Measurements from ENCODE around the gene DENND4A.

Gene DENND4A

DNA sequence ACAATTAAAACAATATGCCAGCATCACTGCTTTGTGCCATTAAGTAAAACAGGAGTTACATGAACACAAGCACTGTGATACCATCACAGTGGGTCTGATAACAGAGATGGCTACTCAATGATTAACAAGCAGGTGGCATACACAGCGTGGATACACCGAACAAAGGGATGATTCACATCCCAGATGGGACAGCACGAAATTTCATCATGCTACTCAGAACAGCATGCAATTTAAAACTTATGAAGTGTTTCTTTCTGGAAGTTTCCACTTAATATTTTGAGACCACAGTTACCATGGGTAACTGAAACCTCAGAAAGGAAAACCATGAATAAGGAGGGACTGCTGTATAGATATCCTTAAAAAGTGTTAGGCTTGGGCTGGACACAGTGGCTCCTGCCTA is 125.8 kb downstream of the DENND4A start:
- DNase-seq (ENCODE audit: low read depth in 2 of 2): no peak

DNA sequence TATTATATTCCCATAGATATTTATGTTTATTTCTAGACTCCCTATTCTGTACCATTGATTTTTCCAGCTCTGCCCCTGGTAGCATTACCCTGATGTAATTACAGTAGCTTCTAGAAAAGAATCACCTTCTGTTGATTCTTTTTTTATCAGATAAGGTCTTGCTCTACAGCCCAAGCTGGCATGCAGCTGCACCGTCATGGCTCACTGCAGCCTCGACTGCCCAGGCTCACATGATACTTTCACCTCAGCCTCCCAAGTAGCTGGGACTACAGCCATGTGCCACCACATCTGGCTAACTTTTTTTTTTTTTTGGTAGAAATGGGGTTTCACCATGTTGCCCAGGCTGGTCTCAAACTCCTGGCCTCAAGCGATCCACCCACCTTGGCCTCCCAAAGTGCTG is 128.6 kb downstream of the DENND4A start:
- DNase-seq (ENCODE audit: low read depth in 2 of 2): no peak

DNA sequence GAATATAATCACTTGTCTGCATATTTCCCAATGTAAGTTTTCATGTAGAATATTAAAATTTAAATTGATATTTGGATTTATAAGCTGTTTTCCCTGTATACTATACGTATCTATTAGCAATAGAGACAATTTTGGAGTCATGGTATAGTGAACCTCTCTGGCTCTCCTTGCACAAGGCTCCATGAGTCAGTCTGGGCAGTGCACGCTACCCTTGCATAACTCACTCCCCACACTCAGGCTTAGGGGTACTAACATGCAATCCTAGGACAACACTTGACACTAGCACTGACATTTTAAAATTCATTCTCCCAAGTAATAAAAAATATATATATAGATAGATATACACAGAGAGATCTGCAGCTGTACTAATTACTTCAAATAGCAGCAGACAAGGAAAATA is 131.2 kb downstream of the DENND4A start:
- no peak for DNase-seq (ENCODE audit: low read depth in 2 of 2)

DNA sequence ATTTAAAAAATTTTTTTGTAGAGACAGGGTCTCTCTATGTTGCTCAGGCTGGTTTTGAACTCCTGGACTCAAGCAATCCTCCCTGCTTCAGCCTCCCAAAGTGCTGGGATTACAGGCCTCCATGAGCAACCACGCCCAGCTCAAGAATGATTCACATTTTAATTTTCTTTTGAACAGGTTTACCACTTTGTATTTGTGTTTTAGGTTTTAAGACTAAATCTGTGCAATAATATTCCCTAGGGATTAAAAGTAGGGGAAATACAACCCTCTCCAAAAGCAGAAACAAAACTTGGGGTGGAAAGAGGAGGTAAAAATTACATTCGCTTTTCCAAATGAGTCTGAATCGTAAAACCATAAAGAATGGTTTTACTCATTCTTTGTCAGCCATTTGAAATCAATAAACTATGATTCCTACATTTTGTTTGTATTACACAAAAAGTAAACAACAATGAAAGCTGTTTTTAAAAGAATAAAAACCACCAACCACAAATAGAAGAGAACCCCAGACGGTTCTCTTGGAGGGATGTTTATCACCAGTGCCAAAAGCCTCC is 132.5 kb downstream of the DENND4A start:
- DNase-seq (ENCODE audit: low read depth in 2 of 2): no peak

DNA sequence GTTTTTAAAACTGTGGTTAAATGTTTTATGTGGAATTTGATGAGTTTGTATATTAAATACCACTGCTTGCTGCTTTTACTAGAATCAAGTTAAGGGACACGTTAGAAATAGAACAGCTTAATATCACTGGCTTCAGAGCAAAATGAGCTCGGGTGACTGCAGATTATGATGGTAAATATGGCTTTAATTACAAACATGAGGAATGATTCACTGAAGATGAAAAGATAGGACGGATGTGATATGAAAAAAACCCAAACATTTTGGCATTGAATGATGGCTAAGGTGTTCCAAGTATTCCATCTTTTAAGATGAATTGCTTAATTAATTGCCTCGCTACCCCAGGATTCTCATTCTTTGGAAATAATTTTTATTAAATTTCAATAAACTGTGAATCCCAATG is 136.6 kb downstream of the DENND4A start:
- DNase-seq (ENCODE audit: low read depth in 2 of 2): no peak

DNA sequence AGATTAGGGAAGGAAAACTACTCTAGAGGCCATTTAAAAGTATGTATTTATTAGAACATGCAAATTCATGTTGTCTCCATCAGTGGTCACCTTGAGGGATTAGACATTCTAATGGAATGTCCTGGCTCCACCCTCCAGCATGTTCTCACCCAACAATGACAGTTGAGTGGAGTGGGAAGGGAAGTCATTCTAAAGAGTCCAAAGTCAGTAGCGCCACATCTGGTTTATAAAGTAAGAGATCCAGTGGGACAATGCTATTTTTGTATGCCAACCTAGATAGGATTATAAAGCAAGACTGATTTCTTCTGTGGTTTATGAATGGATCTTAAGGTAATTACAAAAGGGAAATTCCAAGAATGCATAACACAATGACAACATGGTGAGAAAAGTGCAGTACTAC is 137.1 kb downstream of the DENND4A start:
- DNase-seq (ENCODE audit: low read depth in 2 of 2): no peak

DNA sequence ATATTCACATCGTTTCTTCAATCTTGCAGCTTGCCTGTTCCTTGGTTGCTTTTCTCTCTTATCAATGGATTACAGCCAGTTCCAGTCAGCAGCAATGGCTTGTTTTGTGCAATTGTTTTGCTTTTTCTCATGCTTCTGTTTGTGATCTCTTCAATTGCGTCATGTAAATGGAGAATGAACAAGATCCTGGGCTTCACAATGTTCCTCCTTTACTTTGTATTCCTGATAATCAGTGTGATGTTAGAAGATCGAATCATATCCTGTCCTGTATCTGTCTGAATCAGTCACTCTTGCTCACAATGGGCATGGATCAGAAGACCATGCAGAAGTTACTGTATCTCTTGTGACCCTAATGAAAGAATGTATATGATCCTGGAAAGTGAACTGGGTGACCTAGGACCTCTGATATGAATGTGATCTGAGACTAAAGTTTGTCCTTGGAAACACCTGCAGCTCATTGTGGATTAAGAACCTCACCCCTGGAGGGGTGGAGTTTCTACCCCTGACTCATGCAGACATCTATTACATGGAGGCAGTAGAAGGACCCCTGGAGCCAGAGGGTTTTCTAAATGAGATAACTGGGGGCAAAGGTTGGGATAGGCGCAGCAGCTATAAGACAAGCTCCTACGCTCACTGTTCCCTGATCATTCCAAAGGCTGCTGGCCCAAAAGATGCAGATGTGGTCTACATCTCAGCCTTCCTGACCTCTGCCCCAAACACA is 138.1 kb downstream of the DENND4A start:
- no peak for DNase-seq (ENCODE audit: low read depth in 2 of 2)

DNA sequence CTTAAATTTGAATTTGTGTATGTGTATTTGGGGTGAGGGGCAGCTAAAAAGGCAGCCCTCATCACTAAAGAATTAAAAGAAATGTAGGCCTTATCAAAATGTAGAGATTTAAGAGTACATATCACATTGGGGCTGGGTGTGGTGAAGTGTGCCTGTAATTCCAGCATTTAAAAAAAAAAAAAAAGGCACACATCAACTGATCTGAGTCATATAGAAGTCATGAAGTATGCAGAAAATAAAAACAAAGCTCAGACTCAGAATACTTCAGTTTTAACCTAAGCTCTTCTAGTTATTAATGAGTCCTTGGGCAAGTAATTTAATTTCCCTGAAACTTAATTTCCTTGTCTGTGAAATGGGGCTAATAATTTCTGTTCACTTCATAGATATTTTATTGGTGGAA is 138.8 kb downstream of the DENND4A start:
- no peak for DNase-seq (ENCODE audit: low read depth in 2 of 2)

DNA sequence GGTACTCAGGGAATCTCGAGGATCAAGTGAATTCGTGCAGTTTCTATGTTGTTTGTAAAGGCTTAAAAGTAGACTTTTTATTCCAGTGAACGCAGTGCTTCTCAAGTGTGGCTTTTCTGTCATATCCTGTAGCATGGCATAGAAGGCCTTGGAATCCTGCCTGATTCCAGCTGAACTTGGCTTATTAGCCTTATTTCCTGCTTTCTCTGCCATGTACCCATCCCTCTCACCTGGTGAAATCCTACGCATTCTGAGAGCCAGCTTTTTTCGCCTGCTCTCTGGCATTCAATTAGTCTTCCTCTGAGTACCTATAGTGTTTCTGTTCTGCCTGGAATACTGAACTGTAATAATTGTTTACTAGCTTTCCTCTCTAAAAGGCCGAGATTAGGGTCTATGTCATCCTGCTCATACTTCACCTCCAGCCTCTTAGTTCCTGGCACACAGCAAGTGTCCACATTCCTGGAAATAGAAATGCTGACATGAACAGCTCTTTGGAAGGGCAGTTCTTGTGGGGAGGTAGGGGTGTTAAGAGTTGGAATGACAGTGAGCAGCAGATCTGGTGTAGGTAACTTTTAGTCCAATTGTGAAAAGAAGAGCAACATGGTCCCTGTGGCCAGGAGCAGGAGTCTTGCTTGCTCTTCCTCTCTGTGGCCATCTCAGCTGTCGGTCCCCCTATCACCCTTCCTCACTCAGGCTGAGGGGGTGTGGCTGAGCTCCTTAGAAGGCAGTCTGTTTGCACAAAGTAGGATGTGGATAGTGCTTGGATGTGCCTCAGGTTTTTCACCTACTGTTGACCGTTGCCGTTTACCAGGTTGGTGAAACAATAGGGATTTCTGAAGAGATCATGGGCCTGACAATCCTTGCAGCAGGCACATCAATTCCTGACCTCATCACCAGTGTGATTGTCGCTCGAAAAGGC is 140.0 kb downstream of the DENND4A start:
- DNase-seq (ENCODE audit: low read depth in 2 of 2): no peak

DNA sequence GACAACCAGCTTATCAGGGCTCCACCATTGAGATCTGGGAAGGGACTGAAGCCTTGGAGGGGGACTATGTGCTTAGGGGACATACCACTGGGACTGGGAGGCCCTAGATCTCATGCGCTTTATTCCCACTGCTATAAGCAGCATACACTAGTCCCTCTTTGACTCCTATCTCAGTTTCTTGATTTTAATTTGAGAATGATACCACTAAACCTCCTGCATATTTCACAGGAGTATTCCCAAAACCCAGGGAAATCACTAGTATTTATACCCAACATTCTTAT is 141.1 kb downstream of the DENND4A start:
- DNase-seq (ENCODE audit: low read depth in 2 of 2): no peak

DNA sequence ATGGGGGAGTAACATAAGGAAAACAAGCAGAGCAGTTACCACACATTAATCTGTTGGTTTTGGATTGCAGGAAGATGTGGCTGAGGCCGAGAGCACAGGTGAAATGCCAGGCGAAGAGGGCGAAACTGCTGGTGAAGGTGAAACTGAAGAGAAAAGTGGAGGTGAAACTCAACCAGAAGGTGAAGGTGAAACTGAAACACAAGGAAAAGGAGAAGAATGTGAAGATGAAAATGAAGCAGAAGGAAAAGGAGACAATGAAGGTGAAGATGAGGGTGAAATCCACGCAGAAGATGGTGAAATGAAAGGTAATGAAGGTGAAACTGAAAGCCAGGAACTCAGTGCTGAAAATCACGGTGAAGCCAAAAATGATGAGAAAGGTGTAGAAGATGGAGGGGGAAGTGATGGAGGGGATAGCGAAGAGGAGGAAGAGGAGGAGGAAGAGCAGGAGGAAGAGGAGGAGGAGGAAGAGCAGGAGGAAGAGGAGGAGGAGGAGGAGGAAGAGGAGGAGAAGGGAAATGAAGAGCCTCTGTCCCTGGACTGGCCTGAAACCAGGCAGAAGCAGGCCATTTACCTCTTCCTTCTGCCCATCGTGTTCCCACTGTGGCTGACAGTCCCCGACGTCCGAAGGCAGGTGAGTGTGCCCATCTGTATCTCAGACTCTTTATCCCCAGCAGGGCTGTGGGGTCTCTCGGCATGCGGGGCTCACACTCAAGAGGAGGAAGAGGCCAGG is 141.6 kb downstream of the DENND4A start:
- no peak for DNase-seq (ENCODE audit: low read depth in 2 of 2)

DNA sequence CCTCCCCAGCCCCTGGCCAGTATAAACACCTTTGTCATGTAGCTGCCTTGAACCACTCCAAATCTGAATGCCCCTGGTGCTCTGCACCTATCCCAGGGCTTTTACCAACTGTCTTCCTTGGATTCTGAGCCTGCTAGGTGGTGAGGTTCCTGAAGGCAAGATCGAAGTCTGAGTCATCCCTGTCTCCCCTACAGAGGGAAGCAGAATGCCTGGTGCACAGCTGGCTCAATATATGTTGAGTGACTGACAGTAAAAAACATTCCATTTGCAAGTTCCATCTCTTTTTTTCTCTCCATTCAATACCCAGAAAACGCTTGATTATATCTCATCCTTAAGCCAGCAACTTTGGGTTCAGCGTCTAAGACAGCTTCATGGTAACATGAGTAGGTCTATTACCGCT is 145.6 kb downstream of the DENND4A start:
- no peak for DNase-seq (ENCODE audit: low read depth in 2 of 2)

DNA sequence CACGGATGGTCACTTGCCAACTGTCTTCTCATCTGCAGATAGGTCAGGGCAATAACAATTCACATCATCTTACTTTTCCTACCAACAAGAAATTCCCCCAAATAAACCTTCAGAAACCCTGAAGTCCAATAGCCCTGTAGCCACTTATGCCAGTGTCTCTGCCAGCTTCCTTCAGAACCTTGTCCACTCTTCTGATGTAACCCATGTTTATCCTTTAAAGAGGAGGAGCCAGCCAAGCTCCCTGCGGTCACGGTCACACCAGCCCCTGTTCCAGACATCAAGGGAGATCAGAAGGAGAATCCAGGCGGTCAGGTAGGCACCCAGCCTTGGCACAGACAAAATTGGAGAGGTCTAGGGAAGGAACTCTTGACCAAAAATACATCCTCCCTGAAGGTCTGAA is 146.7 kb downstream of the DENND4A start:
- no peak for DNase-seq (ENCODE audit: low read depth in 2 of 2)

DNA sequence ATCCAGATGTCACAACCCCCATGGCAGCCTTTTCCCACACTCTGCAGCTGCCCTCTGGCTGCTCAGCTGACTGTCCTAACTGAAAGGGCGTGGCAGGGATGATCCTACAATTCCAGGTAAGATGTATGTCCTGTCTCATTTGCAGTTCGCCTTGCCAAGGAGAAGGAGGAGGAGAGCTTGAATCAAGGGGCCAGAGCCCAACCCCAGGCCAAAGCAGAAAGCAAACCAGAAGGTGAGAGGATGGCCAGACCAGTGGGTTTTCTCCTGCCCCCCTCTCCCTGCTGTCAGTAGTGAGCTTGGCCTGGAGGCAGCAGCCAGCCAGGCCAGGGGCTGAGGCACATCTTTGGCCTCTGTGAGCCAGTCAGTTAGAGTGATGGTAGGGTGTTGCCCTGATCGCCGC is 147.8 kb downstream of the DENND4A start:
- no peak for DNase-seq (ENCODE audit: low read depth in 2 of 2)

DNA sequence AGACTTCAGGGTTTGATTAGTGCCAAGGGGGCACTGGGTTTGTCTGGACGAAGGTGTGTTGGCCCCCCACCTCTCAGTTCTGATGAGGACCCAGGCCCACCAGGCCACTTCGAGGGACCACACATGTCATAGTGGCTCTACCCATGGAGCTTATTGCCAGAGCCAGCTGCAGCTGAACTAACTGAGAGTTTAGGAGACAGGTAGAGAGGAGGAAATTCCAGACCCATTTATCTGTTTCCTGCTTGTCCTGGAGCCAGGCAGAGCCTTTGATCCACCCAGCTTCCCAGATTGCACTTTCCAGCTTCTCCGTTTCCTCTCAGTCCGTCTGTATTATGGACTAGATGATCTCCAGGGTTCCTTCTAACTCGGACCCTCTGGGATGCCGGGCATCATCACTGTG is 149.5 kb downstream of the DENND4A start:
- DNase-seq (ENCODE audit: low read depth in 2 of 2): no peak

DNA sequence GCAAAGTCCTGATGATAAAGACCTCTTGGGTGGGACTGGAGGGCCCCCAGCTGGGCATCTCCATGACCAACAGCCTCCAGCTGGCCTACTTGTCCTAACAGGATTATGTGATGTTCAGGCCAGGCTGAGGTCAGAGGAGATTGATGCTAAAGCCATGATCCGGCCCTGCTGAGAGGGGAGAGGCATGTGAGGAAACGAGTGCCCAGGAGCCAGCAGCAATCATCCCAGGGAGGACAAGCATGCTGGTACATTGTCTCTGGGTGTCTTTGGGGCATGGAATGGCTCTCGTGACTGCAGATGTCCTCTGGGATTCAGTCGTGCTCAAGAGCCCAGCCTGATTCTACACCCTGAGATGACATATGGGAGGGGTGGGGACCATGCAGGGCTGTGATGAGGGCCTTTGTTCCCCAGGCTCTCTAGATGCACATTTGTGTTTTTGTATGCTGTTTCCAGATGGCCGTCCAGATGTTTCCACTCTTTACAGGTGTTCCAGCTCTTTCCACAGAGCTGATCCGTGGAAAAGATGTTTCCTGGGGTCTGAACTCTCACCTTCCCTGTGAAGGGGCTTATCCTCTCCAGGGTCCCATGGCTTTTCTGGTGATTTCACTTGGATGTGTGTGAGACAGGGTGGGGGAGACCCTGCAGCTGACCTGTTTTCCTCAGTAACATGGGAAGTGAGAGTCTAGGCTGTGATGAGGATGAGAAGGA is 150.2 kb downstream of the DENND4A start:
- DNase-seq (ENCODE audit: low read depth in 2 of 2): no peak

DNA sequence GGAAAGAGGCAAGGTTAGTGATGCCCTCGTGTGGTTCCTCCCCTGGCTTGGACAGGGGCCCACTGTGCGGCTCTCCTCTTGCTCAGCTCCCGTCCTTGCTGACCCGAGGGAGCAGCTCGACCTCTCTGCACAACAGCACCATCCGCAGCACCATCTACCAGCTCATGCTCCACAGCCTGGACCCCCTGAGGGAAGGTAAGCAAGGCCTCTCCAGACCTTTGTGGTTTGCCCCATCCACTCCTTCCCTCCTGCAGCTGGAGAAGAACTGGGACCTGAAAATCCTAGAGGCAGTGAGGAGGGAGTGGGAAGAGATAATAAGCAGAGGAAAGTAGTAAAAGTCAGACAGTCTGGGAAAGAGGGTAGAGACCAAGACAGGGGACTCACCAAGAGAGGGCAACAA is 152.6 kb downstream of the DENND4A start:
- no peak for DNase-seq (ENCODE audit: low read depth in 2 of 2)

DNA sequence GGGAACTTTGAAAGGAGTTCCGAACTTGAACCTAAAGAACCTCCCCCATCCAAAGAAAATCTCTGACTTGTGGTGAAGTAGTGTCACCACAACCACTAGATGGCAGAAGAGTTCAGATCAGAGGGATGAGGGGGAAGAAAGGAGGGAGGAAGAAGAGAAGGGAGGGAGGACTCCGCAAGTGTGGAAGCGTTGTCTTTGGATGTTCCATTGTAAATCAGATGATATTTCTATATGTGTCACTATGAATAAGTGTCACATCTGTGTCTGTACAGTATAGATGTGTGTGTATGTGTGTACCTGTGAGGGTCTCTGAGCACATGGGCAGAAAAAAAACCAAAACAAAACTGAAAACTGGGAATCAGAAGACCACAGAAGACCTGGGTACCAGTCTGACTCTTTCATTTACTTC is 153.4 kb downstream of the DENND4A start:
- no peak for DNase-seq (ENCODE audit: low read depth in 2 of 2)

DNA sequence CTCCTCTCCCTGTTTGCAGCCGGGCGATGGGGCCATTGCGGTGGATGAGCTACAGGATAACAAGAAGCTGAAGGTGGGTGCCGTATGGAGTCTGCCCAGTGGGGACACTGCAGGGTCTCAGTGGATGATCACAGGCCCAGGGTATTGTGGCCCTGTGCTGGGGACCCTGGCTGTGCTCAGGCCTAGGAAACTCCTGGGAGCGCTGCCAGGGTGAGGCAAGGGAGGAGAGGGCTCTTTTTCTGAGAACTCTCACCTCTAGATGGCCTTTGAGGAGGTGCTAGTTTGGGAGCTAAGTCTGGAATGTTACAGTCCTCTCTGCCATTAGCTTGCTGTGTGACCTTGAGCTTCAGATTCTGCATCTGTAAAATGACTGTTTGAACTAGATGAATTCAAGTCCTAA is 154.0 kb downstream of the DENND4A start:
- no peak for DNase-seq (ENCODE audit: low read depth in 2 of 2)

DNA sequence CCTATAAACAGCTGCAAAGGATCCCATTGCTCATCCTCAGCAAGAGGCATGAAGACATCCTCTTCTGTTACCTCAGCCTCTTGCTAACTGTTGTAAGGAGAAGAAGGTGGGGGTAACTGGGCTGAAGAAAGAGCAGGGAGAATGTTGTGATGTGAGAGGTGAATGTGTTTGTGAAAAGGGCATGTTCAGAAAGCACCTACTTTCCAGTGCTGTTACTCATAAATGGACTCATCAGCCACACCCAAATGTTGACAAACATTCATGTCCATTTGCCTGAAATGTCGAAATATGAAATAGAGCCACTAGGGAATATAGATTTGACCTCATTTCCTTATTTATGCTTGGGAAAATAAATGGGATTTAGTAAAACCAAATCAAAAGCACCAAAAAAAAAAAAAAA is 157.7 kb downstream of the DENND4A start:
- DNase-seq (ENCODE audit: low read depth in 2 of 2): no peak

DNA sequence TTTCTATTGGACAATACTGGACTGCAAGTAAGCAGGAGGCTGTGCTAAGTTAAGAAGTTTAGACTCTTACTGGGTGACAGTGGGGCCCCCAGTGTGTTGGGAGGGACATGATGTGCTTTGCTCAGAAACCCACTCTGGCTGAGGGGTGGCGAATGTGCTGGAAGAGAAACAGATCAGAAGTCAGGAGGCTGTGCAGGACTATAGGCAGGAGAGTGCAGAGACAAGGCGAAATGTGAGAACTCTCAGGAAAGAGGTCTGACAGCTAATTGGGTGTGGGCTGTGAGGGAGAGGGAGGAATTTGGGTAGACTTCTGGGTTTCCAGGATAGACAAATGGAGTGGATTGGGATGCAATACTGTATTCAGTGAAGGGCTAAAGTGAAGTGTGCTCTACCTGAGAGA is 158.3 kb downstream of the DENND4A start:
- no peak for DNase-seq (ENCODE audit: low read depth in 2 of 2)
